HG03139 (cell line): ENCODE measurements around the gene FRK.
"Not testable (repeated sequence)": the region's sequence is repeated elsewhere in the genome, so short reads cannot be mapped to it uniquely, and the experiment has no call there.

Experiments
- ATAC-seq: cut with Tn5 transposase; IDR thresholded peaks from one replicate; pipeline ENCODE4 v1.9.1; 2021; ENCODE audit not compliant: unreplicated experiment

FRK gene

DNA sequence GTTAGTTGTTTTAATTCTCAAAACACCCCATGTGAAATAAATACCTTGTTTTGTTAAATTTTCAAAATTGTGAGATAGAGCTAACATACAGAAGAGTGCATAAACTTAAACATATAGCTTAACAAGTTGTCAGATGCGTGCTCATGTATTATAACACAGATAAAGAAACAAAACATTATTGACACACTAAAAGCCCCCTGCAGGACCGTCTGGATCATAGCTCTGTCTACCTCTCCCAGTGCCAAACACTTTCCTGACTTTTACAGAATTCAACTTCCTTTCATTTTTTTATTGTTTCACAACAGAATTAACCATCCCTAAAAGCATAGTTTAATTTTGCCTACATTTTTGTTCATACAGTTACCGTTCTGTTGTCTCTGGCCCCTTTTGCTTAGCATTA, 17.8 kb upstream of the FRK start:
- no peak for ATAC-seq

DNA sequence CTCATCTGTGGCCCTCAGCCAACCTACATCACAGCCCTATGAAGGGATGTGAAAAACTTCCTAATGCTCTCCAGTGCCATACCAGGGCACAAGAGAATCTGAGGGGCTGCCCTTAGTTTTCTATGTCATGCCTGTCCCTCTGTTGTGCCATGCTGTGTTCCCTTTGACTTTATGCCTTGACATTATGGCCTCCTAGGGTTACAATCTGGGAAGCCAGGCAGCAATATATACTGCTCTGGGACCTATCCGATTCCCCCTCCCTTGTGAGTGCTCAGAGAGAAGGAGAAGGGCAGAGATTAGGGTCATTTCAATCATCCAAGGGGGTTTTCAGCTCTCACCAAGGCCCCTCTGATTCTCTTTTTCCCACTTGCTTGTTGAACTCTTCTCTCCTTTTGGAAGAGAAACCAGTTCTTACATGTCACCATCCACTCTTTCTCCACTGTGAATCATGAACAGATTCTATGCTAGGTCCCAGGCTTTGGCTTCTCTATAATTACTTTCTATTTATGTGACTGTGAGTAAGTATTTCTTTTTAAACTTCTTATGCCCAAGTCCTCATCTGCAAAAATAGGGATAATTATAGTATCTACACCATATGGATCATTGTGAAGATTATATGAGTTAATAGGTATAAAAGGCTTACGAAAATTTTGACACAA, 14.2 kb upstream of the FRK start:
- no peak for ATAC-seq

DNA sequence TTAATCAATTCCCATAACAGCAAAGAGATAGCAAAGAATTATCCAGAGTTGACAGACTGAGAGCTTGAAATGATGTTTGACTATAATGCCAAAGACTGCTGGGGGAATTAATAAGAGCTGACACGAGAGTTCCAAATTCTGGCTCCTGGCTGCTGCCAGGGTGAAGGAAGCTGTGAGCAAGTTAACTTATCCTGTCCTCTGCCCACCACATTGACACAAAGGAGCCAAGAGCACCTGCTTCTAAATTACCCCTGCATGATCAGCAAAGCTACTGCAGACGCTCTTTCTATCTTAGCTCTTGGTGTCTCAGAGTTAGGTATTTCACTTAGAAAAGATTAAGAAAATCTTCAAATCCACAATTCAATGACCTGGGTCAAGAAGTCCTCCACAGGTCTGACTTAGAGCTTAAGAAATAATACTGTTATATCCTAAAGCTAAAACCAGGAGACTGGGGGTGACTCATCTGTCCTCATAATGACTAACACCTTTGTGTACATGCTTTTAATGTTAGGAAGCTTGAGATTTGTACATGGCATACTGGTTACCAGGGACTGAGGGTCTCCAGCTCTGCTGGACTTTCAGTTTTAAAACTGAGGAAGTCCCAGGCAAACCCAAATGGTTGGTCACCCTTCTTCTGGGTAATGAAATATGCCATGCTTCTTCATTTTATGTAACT, 13.2 kb upstream of the FRK start:
- no peak for ATAC-seq

DNA sequence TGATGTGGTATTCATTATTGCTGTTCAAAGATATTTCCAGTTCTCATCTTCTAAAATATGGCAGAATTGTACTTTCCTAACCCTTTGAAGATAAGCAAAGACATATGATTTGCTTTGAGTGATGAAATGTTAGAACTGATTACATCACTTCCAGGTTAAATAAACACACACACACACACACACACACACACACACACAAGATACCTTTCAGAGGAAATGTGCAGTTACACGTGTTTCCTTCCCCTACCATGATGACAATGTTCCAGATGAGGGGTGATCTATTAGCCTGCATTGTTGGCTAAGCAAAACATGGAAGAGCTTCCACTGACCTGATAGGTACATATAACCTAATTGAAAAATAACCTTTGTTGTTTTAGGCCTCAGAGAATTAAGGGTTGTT, 11.7 kb upstream of the FRK start:
- no peak for ATAC-seq

DNA sequence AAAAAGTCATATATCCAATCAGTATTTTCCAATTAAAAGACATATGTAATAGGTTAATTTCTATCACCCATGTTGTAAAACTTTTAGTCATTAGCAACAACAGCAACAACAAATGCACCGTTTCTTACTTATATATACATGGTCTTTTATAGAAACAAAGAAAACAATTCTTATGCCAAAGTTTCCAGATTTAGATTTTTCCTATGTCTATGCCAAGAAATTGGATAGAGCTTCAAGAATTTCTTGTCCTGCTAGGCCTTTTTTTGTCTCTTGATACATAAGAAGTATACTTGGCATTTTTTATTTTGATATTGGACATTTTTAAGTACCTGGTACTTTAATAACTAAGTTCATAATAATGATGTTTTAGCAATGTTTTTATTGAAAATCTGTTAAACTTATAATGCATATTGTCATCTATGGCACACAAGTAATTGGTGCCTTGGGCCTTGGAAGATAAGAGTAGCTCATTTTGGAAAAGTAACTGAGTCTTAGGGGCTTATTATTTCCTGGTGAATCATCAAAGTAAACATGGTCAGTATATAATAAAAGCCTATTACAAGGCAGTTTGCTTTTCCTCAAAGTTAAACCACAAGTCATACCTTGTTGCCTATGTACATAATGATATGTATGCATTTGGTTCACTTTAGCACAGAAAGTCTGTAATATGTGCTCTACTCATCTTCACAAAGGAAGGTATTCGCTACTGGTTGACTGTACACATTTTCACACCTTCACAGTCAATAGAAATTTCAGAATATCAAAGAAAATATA, 10.1 kb upstream of the FRK start:
- no peak for ATAC-seq

DNA sequence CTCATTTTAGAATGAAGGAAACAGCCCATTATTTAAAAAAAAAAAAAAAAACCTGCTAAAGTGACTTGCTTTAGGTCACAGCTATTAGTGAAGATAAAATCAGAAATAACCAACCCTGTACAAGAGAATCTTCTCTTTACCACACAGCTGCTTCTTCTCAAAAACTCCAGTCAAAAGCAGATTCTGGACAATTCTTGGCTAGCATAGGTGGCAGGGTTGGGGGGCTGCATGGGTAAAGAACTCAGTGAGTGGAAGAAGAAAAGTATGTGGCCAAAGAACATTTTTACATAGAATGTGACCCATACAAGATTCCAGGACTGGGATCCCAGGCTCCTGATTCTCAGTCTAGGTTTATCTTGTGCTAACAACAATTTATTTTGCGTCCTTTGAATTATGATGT, 9.4 kb upstream of the FRK start:
- no peak for ATAC-seq

DNA sequence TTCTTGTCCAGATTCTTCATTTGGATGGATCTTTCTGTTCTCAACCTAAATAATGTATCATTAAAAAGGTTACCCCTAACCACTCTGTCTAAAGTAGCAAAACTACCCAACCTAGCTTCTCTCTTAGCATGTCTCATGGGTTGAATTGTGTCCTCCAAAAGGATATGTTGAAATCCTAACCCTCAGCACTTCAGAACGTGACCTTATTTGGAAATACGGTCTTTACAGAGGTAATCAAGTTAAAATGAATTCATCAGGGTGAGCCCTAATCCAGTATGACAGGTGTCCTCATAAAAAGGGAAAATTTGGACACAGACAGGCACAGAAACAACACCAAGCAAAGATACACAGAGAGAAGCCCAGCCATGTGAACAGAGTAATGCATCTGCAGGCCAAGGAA, 6.1 kb upstream of the FRK start:
- no peak for ATAC-seq

DNA sequence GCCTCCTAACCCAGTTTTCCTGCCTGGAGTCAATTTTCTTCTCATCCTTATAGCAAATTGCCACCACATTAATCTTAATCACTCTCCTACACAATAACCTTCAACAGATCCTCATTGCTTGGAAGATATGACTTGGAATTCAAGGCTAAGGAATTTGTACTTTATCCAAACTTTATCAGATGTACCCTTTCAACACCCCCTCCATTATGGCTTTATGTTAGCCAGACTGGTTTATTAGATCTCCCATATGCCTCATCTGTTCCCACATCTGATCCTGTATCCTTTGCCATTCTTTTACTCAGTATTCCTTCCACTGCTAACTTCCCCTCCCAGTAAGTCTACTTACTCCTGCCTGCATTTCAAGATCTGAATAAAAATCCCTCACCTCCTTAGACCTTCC, 4.0 kb upstream of the FRK start:
- no peak for ATAC-seq

DNA sequence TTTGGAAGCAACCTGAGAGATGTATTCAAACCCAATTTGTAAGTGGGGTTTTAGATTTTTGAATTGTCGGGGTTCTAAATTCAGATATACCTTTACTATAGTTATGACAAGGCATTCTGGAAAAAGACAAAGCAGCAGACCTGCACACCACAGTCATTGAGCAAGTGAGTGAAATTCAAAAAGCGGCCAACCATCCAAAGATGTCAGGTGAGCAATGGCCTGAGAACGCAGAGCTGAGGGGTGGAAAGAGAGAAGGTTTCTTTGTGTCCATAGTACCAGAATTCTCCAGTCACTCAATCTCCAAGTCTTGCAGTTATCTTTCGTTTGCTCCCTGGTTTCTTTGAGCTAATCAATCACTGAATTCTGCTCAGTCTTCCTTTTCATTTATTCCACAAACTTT, 1.8 kb upstream of the FRK start:
- ATAC-seq = no peak

DNA sequence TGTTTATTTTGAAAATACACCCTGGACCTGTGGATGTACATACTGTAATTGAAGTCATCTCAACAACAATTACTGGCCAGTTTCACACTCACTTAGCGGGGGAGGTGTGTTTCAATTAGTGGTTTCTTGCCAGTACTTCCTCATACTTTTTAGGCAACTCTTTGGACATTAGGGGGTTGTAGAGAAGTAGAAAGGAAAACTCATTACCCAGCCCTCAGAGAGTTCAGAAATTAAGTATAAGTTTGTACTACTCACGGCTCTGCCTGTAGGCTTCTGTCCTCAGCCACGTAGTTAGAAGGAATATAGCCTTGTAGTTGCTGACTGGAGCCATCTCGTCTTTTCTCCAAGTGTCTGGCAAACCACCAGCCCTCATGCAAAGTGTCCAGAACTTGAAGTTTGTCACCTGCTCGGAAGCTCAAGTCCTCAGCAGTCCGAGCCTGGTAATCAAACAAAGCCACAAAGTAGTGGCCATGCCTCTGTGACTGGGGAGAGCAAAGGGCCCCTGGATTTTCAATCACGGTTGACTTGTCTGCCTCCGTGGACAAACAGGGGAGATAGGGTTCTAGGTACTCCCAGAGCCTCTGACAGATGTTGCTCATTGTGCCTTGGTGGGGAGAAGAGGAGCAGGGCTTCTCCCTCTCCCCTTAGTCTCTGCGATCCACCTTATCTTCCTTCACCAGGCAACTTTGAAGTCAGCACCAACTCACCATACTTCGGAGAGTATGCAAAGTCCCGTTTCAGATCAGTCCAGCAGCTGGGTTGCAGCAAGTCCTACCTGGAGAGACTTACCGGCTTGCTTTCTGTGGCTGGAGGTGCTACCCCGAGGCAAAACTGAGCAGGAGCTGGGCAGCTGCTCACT, 749 bp downstream of the FRK start:
- ATAC-seq = peak; percentile 58

DNA sequence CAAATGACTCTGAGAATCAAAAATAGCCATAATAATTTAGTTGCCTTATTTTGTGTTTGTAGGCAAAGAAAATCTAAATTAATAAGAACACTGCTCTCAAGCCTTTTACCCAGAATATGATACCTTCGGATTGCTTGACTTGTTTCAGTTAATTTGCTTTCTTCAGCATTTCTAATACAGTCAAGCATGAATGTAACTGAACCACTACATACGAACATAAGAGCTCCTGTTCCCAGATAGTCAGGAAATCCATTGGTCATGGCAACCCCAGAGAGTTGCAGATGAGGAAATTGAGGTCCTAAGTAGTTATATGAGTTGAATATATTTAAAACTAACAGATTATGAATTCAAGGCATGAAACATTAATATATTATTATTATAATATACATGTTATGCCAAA, 2.9 kb downstream of the FRK start:
- ATAC-seq = no peak

DNA sequence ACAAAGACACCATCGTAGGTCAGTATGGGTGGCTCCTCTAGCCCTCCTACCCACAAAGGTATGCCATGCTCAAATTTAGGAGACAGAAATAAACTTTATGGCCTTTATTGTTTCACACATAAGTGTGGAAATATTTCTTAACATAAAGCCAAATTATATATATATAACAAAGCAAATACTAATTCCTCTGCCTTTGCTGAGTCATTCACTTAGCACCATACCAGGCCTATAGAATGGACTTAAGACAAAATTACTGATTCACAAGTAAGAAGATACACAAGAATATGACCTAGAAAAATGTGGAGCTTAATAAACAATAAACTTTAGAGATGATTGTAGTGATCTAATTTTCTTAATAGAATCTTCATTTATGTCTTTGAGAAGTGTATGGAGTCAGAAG, 5.2 kb downstream of the FRK start:
- ATAC-seq = no peak

DNA sequence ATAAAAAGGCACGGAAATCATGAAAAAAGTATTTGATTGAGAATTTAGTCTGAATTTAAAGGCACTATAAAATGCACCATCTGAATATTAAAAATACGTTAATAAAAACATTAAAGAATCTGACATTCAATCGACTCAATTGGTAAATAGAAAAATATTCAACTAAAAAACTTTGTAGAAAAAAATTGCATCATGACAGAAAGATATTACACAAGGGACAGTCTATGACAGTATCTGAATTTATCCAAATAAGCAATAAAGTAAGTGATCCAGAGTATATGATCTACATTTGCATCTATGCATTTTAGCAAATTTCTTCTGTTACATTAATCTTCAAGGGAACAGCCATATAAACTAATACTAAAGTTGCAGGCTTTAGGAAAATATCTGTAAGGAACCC, 9.4 kb downstream of the FRK start:
- no peak for ATAC-seq

DNA sequence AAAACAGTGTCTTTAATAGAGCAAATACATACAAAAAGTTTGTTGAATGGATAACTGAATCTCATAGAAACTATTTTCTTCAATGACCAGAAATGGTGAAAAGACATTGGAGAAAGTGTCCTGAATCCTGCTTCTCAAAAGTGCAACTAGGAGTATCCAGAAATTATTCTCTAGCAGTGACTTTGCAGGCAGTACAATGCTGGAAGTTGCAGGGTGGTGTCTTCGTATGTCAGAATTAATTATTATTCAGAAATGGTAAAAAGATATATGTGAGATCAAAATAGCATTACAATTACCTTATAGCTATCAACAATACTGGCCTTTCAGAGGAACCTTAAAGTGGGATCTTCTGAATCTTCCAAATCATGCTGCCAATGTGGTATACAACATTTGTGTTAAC, 10.0 kb downstream of the FRK start:
- ATAC-seq = no peak

DNA sequence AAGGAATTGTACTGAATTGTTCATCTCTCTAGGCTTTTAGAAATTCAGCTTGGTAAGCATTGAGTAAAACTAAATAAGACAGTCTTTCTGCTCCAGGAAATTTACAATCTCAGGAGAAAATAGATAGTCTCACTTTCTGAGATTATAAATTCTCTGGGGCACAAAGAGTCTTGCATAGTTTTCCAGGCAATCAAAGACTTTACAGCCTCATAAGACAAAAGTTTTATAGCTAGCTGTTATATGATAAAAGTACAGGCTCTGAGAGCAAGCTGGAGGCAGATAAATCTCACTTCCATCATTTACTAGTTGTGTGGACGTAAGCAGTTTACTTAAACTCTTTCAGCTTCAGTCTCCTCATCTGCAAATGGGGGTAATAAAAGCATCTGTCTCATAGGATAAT, 11.4 kb downstream of the FRK start:
- no peak for ATAC-seq

DNA sequence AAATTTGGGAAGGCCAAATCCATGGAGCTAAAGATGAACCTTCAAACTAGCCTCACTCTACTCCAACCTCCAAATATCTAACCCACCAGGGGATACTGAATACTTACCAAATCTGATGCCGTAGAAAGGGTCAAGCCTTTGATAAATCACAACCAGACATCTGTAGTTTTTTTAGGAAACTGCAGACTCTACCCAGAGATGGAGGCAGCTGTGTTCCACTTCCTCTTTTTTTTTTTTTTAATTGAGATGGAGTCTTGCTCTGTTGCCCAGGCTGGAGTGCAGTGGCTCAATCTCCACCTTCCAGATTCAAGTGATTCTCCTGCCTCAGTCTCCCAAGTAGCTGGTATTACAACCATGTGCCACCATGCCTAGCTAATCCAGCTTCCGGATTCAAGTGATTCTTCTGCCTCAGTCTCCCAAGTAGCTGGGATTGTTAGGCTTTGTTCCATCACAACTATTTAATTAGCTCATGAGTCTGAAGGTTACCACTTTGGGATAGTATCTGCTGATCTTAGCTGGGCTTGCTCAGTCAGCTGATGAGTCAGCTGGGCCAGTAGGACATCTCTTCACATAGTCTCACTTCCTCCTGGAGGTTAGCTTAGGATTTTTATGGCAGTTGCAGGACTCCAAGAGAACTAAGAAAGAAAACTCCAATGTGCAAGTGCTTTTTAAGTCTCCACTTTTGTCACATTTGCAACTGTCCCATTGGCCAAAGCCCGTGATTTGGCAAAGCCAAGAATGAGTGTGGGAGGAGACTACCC, 13.3 kb downstream of the FRK start:
- peak; percentile 73 for ATAC-seq

DNA sequence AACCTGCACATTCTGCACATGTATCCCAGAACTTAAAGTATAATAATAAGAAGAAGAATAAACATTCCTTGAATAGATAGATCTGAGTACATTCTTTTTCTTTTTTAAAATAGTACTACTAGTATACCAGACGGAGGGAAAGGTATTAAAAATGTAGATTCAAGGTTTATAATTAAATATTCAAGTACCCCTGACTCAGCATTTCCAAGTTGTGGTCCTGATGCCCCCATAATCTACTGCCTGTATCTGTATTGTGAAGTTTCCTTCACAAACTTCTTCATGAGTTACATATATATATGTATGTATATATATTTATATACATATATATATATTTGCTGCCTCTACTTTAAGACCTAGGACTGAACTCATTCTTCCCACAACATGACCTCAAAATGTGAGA, 14.0 kb downstream of the FRK start:
- no peak for ATAC-seq

DNA sequence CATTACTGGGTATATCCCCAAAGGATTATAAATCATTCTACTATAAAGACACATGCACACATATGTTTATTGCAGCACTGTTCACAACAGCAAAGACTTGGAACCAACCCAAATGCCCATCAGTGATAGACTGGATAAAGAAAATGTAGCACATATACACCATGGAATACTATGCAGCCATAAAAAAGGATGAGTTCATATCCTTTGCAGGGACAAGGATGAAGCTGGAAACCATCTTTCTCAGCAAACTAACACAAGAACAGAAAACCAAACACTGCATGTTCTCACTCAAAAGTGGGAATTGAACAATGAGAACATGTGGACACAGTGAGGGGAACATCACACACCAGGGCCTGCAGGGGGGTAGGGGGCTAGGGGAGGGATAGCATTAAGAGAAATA, 14.4 kb downstream of the FRK start:
- ATAC-seq = not testable (repeated sequence)

DNA sequence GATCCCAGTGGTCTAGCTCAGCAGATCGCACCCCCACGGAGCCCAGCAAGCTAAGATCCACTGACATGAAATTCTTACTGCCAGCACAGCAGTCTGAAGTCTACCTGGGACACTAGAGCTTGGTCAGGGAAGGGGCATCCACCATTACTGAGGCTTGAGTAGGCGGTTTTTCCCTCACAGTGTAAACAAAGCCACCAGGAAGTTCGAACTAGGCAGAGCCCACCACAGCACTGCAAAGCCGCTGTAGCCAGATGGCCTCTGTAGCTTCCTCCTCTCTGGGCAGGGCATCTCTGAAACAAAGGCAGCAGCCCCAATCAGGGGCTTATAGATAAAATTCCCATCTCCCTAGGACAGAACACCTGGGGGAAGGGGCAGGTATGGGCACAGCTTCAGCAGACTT, 18.8 kb downstream of the FRK start:
- no peak for ATAC-seq

DNA sequence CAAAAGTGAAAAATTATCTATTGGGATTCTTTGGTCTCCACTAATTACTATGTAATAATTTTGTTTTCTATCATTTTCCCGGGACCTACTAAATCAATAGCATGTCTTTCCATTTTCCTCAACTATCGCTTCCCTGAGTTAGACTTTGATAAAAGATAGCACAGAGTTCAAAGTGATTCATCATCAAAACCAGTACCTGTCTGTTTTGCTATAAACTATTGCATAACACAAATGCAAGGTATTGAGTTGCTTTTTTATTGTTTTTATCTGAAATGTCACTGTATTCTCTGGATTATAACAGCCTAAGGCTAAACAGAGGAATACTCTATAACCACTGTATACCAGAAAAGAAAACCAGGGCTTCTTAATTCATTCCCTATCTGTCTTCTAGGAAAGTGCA, 19.7 kb downstream of the FRK start:
- no peak for ATAC-seq

DNA sequence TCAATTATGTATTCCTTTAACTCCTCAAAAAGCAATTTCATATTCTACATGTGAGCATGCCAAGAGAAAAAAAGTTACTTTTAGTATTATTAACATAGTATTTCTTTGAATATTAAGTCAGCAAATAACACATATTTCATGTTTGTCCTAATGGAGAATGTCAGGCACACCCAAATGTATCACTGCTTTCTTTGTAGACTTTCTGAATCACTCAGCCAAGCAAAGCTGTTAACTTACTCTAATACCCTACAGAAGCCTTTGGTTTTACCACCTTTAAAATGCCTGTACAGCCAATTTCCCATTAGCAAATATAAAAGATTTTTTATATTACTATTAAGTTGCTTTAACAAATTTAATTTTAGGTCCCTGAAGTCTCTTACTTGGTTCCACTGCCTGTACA, 23.8 kb downstream of the FRK start:
- ATAC-seq = no peak
